NK-92 treated with Interleukin-12 subunit alpha and Interleukin-12 subunit beta, amount 100 ng/mL, for 24 hours (cell line): ENCODE measurements around the gene SWAP70.

ENCODE experiments used
- DNase-seq: peaks from one replicate; lab custom pipeline; 2025; lab: John Stamatoyannopoulos, UW

SWAP70 gene

GRCh38 chr11:9651899-9652748 is 11.8 kb upstream of the SWAP70 start:
- DNase-seq = no peak

GRCh38 chr11:9653871-9654270 is 10.0 kb upstream of the SWAP70 start:
- DNase-seq = no peak

GRCh38 chr11:9656864-9657263 is 7.0 kb upstream of the SWAP70 start:
- no peak for DNase-seq

GRCh38 chr11:9657531-9657930 is 6.3 kb upstream of the SWAP70 start:
- DNase-seq = no peak

- DNase-seq = no peak
Observed at GRCh38 chr11:9660886-9661285, 3.0 kb upstream of the SWAP70 start.

- no peak for DNase-seq
Observed at GRCh38 chr11:9662273-9662672, 1.6 kb upstream of the SWAP70 start.

- no peak for DNase-seq
Observed at GRCh38 chr11:9664276-9665171, 647 bp downstream of the SWAP70 start.

GRCh38 chr11:9665749-9666148 is 1.9 kb downstream of the SWAP70 start:
- DNase-seq = no peak

GRCh38 chr11:9669954-9670353 is 6.1 kb downstream of the SWAP70 start:
- DNase-seq = no peak

- DNase-seq = no peak
Observed at GRCh38 chr11:9672288-9672916, 8.5 kb downstream of the SWAP70 start.

- DNase-seq = no peak
Observed at GRCh38 chr11:9672918-9673317, 9.0 kb downstream of the SWAP70 start.

GRCh38 chr11:9675691-9676090 is 11.8 kb downstream of the SWAP70 start:
- no peak for DNase-seq

GRCh38 chr11:9677951-9678350 is 14.1 kb downstream of the SWAP70 start:
- DNase-seq = no peak

- no peak for DNase-seq
Observed at GRCh38 chr11:9678576-9678975, 14.7 kb downstream of the SWAP70 start.

- no peak for DNase-seq
Observed at GRCh38 chr11:9680028-9680427, 16.2 kb downstream of the SWAP70 start.

GRCh38 chr11:9681583-9682372 is 17.9 kb downstream of the SWAP70 start:
- DNase-seq = no peak

- DNase-seq = no peak
Observed at GRCh38 chr11:9687711-9688477, 24.0 kb downstream of the SWAP70 start.

- no peak for DNase-seq
Observed at GRCh38 chr11:9688716-9689511, 25.0 kb downstream of the SWAP70 start.

- DNase-seq = no peak
Observed at GRCh38 chr11:9689721-9690120, 25.8 kb downstream of the SWAP70 start.

GRCh38 chr11:9691865-9692264 is 28.0 kb downstream of the SWAP70 start:
- DNase-seq = no peak
